Stimulated activated CD4-positive, alpha-beta T cell treated with anti-CD3 and anti-CD28 coated beads, TNF-alpha, amount 100 ng/mL, for 24 hours (primary cell): ENCODE data around the gene FBH1.
"Not testable (repeated sequence)": the region's sequence is repeated elsewhere in the genome, so short reads cannot be mapped to it uniquely, and the experiment has no call there.

Experiments
- DNase-seq, 3 experiments: peaks; one replicate each; pipeline ENCODE4 v3.0.0-alpha.2; 2020; ENCODE audit warnings: low read depth in 3 of 3

The FBH1 gene

GRCh38 chr10:5889624-5890451 lies at the start of gene FBH1, which contains the start of gene ANKRD16:
FBH1 (plus strand) TSS chr10:5890243; CDS start chr10:5890346, 103 bp downstream.
ANKRD16 (minus strand) TSS chr10:5889893; CDS start chr10:5889354, 539 bp downstream.
- DNase-seq: peak; percentile 95 to 99 (median 97)

- no peak for DNase-seq
These were observed 49.4 kb upstream of the FBH1 start for GRCh38 chr10:5840314-5841307.

- DNase-seq: no peak
These were observed 48.1 kb upstream of the FBH1 start for GRCh38 chr10:5841965-5842364.

DNA sequence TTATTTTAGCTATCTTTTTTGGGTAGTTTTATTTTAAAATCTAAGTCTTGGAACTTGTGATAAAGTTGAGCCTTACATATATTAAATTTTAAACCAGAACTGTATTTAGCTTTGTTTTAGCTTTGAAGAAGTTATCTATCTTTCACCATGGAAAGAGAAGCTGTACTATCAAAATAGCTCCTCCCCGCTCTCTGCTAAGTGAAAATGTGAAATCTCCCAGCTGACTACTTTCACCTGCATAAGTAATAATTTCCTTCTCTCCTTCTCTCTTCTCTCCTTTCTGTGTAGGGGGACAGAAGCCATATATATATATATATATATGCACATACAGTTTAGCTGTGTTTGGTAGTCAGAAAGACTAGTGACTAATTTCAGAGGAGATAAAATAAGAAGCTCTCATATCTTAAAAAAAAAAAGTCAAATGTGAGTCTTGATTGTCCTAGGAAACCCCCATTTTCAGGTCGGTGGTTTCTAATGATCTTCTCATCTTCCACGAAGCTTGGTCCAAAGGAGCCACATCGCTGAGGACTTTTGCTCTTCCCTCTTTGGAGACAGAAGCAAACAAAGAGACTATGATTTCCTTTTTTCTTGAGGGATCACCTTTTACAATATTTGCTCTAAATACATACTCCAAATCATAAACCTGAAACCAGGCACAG lies 46.2 kb upstream of the FBH1 start:
- DNase-seq: no peak

- no peak for DNase-seq
These were observed 45.5 kb upstream of the FBH1 start for GRCh38 chr10:5844345-5845055.

- not testable (repeated sequence) for DNase-seq
These were observed 43.4 kb upstream of the FBH1 start for GRCh38 chr10:5846667-5847066.

- no peak for DNase-seq
These were observed 35.9 kb upstream of the FBH1 start for GRCh38 chr10:5854131-5854475.

GRCh38 chr10:5855979-5856700 lies 33.9 kb upstream of the FBH1 start:
- no peak for DNase-seq

- no peak for DNase-seq
These were observed 33.4 kb upstream of the FBH1 start for GRCh38 chr10:5856701-5857004.

DNA sequence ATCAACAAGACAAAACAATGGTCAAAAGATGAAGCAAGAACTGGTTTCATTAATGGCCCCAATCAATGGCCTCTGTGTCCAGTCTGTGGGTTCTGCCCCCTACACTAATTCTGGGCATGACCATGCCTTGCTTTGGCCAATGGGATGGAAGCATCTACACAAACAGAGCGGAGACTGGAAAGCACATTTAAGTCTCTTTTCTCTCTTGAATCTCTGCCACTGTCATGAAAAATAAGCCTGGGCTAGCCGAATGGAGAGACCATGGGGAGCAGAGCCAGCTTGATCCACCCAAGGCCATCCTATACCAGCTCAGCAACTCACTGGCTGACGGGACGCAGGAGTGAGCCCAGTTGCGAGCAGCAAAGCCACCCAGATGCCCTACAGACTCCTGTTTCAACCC lies 31.2 kb upstream of the FBH1 start:
- DNase-seq: no peak

DNA sequence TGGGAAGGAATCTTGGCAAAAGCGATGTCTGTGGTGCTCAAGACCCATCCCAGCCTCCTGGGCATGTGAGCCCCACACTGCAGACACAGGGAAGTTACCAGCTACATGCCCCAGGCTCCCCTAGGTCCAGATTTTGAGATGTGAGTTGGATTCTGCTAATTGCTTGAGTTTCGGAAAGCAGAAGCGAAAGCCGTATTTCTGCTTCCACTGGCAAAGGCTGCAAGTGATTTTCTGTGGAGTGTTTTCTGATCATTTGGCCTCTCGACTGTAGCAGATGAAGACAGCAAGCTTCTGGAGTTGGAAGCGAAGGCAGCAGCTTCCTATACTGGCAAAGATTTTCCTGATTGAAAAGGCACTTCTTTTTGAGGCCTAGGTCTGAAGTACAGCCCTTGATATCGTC lies 30.0 kb upstream of the FBH1 start:
- DNase-seq: no peak

GRCh38 chr10:5862360-5862961 lies 27.6 kb upstream of the FBH1 start:
- no peak for DNase-seq

DNA sequence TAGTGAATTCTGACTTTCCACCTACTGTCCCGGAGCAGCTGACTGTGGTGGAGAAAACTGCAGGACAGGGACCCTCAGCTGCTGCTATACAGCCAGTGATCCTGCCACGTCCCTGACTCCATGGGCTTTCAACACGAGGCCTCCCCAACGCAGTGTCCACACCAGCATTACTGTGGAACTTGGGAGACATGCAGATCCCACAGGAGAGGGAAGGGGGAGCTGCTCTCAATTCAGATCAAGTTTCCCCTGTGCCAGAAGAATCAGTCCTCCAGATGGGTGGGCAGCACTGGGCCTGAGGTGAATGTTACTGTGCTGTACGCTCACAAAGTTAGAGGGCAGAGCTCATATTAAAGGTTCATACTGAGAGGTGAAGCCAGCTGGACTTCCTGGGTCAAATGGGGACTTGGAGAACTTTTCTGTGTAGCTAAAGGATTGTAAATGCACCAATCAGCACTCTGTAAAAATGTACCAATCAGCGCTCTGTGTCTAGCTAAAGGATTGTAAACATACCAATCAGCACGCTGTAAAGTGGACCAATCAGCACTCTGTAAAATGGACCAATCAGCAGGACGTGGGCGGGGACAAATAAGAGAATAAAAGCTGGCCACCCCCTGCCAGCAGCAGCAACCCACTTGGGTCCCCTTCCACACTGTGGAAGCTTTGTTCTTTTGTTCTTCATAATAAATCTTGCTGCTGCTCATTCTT lies 26.9 kb upstream of the FBH1 start:
- DNase-seq: not testable (repeated sequence)

DNA sequence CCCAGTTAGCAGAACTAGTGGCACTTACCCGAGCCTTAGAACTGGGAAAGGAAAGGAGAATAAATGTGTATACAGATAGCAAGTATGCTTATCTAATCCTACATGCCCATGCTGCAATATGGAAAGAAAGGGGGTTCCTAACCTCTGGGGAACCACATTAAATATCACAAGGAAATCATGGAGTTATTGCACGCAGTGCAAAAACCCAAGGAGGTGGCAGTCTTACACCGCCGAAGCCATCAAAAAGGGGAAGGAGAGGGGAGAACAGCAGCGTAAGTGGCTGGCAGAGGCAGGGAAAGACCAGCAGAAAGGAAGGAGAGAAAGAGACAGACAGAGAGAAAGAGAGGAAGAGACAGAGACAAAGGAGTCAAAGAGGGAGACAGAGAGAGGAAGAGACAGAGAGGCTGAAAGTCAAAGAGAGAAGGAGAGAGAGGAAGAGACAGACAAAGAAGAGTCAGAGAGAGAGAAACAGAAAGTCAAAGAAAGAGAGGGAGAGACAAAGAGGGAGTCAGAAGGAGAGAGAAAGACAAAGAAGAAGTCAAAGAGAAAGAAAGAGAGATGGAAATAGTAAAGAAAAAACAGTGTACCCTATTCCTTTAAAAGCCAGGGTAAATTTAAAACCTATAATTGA lies 23.5 kb upstream of the FBH1 start:
- DNase-seq: not testable (repeated sequence)

DNA sequence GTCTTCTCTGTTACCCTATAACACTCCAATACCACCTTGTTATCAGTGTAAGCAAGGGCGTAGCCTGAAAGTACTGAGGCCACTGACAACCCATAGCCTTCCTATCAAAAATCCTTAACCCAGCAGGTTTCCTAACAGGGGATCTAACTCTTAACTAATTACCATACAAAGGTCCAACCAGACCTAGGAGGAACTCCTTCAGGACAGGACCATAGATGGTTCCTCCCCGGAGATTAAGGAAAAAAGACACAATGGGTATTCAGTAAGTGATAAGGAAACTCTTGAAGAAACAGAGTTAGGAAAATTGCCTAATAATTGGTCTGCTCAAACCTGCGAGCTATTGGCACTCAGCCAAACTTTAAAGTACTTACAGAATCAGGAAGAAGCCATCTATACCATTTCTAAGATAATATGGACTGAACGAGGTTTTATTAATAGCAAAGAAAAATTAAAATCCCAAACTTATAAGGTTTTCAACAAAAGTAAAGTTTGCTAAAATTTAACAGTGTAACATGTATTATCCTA lies 22.9 kb upstream of the FBH1 start:
- DNase-seq: not testable (repeated sequence)

DNA sequence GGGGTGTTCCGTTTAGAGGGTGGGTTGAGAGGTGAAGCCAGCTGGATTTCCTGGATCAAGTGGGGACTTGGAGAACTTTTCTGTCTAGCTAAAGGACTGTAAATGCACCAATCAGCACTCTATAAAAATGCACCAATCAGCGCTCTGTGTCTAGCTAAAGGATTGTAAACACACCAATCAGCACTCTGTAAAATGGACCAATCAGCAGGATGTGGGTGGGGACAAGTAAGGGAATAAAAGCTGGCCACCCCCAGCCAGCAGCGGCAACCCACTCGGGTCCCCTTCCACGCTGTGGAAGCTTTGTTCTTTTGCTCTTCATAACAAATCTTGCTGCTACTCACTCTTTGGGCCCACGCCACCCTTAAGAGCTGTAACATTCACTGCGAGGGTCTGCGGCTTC lies 21.7 kb upstream of the FBH1 start:
- DNase-seq: not testable (repeated sequence)

GRCh38 chr10:5869156-5869555 lies 20.9 kb upstream of the FBH1 start:
- DNase-seq: no peak

DNA sequence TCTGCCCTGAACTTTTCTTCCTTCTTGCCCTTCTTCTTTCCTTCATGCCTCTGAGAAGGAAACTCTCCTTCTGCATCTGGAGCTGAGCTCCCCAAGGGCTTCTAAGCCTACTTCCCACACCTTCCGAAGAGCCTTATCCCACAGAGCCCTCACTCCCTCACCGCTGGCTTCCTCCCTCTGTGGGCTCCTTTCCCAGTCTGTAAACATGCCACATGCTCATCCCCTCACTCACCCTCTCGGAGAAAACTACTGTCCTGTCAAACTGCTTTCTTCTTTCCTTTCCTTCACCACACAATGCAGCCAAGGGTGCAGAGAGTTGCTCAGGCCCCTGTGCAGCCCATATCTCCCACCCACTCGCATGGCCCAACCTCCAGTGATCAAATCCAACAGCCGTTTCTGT lies 18.4 kb upstream of the FBH1 start:
- no peak for DNase-seq

DNA sequence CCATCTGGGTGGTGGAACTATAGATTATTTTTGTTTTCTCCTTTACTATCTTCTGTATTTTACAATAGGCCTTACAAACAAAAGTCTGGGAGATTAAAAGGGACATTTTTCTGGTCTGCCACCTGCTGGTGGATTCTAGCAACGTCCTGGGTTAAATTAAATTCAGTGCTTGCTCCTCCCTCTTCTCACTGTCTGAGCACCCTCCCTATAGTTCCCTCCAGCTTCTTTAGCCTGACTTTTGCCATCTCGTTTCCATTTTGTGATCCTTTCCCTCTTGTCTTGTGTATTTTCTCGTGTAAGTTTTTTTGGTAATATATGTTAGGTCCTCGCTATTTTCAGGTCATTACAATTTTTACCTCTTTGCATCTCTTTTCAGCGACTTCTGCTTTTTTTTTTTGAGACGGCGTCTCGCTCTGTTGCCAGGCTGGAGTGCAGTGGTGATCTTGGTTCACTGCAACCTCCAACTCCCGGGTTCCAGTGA lies 16.5 kb upstream of the FBH1 start:
- peak; percentile 41 to 65 (median 41) for DNase-seq
